SK-N-SH treated with all-trans-retinoic acid at 6 μM for 48 hours (cell line): Measurements from ENCODE around the gene MSX1.

Experiments
- ATAC-seq: fragments of 200-7000 bp; cut with Tn5 transposase; 3 replicates; pipeline ENCODE4 v1.9.1; 2020; ENCODE audit warnings: mild to moderate bottlenecking, moderate library complexity
- ARNTL ChIP-seq: fragments of 450-650 bp; formaldehyde crosslinking; IDR thresholded peaks from 2 replicates; pipeline ENCODE4 v1.5.0; 2020; ENCODE audit warnings: low read depth, mild to moderate bottlenecking, moderate library complexity, borderline replicate concordance
- BACH2 ChIP-seq: fragments of 250-450 bp; sonication (Bioruptor Pico); IDR thresholded peaks from 2 replicates; pipeline ENCODE4 v1.9.0; 2021; ENCODE audit warnings: mild to moderate bottlenecking, borderline replicate concordance
- CSRNP3 ChIP-seq: fragments of 250-450 bp; sonication (Bioruptor Pico); IDR thresholded peaks from 2 replicates; pipeline ENCODE4 v1.5.1; 2021; ENCODE audit warnings: mild to moderate bottlenecking, moderate library complexity
- ESRRG ChIP-seq: fragments of 250-450 bp; sonication (Bioruptor Pico); IDR thresholded peaks from 2 replicates; pipeline ENCODE4 v1.6.1; 2021; ENCODE audit warnings: mild to moderate bottlenecking
- GLIS3 ChIP-seq: fragments of 250-450 bp; sonication (Bioruptor Pico); IDR thresholded peaks from 2 replicates; pipeline ENCODE4 v1.5.0; 2020; ENCODE audit warnings: mild to moderate bottlenecking, moderate library complexity
- ISL1 ChIP-seq: fragments of 250-450 bp; sonication (Bioruptor Pico); IDR thresholded peaks from 2 replicates; pipeline ENCODE4 v2.1.2; 2022; ENCODE audit warnings: mild to moderate bottlenecking, moderate library complexity
- OSR1 ChIP-seq: fragments of 250-450 bp; sonication (Bioruptor Pico); IDR thresholded peaks from 2 replicates; pipeline ENCODE4 v1.8.0; 2022; ENCODE audit warnings: moderate library complexity, mild to moderate bottlenecking, inconsistent platforms
- PATZ1 ChIP-seq: fragments of 250-450 bp; sonication (Bioruptor Pico); IDR thresholded peaks from 2 replicates; pipeline ENCODE4 v1.8.0; 2020; ENCODE audit warnings: mild to moderate bottlenecking, moderate library complexity, borderline replicate concordance
- POU6F1 ChIP-seq: fragments of 250-450 bp; sonication (Bioruptor Pico); IDR thresholded peaks from 2 replicates; pipeline ENCODE4 v1.8.0; 2021; ENCODE audit warnings: low read depth, mild to moderate bottlenecking, moderate library complexity, borderline replicate concordance
- RARB ChIP-seq: fragments of 250-450 bp; sonication (Bioruptor Pico); IDR thresholded peaks from 2 replicates; pipeline ENCODE4 v1.8.0; 2021; ENCODE audit warnings: mild to moderate bottlenecking, moderate library complexity
- TCF4 ChIP-seq: fragments of 250-450 bp; sonication (Bioruptor Pico); IDR thresholded peaks from 2 replicates; pipeline ENCODE4 v1.8.0; 2021; ENCODE audit warnings: mild to moderate bottlenecking, moderate library complexity, borderline replicate concordance
- TOX ChIP-seq: fragments of 250-450 bp; sonication (Bioruptor Pico); IDR thresholded peaks from 2 replicates; pipeline ENCODE4 v1.8.0; 2021; ENCODE audit warnings: mild to moderate bottlenecking, moderate library complexity, borderline replicate concordance
- ZC3H10 ChIP-seq: fragments of 250-450 bp; sonication (Bioruptor Pico); IDR thresholded peaks from 2 replicates; pipeline ENCODE4 v1.5.1; 2021; ENCODE audit warnings: mild to moderate bottlenecking, moderate library complexity
- ZFP3 ChIP-seq: fragments of 250-450 bp; sonication (Bioruptor Pico); IDR thresholded peaks from 2 replicates; pipeline ENCODE4 v1.5.0; 2020; ENCODE audit warnings: mild to moderate bottlenecking, moderate library complexity
- ZNF565 ChIP-seq: fragments of 450-650 bp; formaldehyde crosslinking; conservative IDR thresholded peaks from 2 replicates; pipeline ENCODE4 v1.5.0; 2020; ENCODE audit warnings: low read depth, mild to moderate bottlenecking, moderate library complexity
- ZNF70 ChIP-seq: fragments of 450-650 bp; formaldehyde crosslinking; IDR thresholded peaks from 2 replicates; pipeline ENCODE4 v1.5.0; 2020; ENCODE audit warnings: mild to moderate bottlenecking, moderate library complexity
- ZNF8 ChIP-seq: fragments of 450-650 bp; formaldehyde crosslinking; IDR thresholded peaks from 2 replicates; pipeline ENCODE4 v1.5.0; 2020; ENCODE audit warnings: mild to moderate bottlenecking, moderate library complexity
- TF ChIP-seq, protein P1 (sequence below): fragments of 250-450 bp; sonication (Bioruptor Pico); IDR thresholded peaks from 2 replicates; pipeline ENCODE4 v1.5.0; 2020; ENCODE audit warnings: mild to moderate bottlenecking, moderate library complexity
- TF ChIP-seq, protein P2 (sequence below): fragments of 250-450 bp; sonication (Bioruptor Pico); IDR thresholded peaks from 2 replicates; pipeline ENCODE4 v1.5.1; 2020; ENCODE audit warnings: low read depth, mild to moderate bottlenecking, moderate library complexity

The MSX1 gene

GRCh38 chr4:4868040-4868757, 8.7 kb downstream of the MSX1 start:
- ATAC-seq = 0 out of 3 replicates have a peak, but pooled peaks have one; percentile 4
- no peak for TF ChIP-seq ZC3H10 (CRISPR knock-in tag)
- TF ChIP-seq TCF4 (CRISPR knock-in tag) = no peak

- no peak for TF ChIP-seq ESRRG (CRISPR knock-in tag)
- TF ChIP-seq GLIS3 (CRISPR knock-in tag) = no peak
- TF ChIP-seq TOX (CRISPR knock-in tag) = no peak
- TF ChIP-seq ZFP3 (CRISPR knock-in tag) = no peak
- no peak for TF ChIP-seq OSR1 (CRISPR knock-in tag)
- TF ChIP-seq ZNF565 (CRISPR knock-in tag) = no peak
- TF ChIP-seq, protein P1, sequence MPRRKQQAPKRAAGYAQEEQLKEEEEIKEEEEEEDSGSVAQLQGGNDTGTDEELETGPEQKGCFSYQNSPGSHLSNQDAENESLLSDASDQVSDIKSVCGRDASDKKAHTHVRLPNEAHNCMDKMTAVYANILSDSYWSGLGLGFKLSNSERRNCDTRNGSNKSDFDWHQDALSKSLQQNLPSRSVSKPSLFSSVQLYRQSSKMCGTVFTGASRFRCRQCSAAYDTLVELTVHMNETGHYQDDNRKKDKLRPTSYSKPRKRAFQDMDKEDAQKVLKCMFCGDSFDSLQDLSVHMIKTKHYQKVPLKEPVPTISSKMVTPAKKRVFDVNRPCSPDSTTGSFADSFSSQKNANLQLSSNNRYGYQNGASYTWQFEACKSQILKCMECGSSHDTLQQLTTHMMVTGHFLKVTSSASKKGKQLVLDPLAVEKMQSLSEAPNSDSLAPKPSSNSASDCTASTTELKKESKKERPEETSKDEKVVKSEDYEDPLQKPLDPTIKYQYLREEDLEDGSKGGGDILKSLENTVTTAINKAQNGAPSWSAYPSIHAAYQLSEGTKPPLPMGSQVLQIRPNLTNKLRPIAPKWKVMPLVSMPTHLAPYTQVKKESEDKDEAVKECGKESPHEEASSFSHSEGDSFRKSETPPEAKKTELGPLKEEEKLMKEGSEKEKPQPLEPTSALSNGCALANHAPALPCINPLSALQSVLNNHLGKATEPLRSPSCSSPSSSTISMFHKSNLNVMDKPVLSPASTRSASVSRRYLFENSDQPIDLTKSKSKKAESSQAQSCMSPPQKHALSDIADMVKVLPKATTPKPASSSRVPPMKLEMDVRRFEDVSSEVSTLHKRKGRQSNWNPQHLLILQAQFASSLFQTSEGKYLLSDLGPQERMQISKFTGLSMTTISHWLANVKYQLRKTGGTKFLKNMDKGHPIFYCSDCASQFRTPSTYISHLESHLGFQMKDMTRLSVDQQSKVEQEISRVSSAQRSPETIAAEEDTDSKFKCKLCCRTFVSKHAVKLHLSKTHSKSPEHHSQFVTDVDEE (CRISPR knock-in tag) = no peak
- ATAC-seq = no peak
These were observed 9.6 kb downstream of the MSX1 start for GRCh38 chr4:4868758-4869723.

- TF ChIP-seq ZNF70 (CRISPR knock-in tag) (no peak), ZNF8 (CRISPR knock-in tag) (no peak), TCF4 (CRISPR knock-in tag) (no peak), BACH2 (CRISPR knock-in tag) (no peak), GLIS3 (CRISPR knock-in tag) (no peak), ZC3H10 (CRISPR knock-in tag) (no peak), CSRNP3 (CRISPR knock-in tag) (no peak), OSR1 (CRISPR knock-in tag) (no peak), ISL1 (no peak), RARB (no peak)
- TF ChIP-seq, protein P2, sequence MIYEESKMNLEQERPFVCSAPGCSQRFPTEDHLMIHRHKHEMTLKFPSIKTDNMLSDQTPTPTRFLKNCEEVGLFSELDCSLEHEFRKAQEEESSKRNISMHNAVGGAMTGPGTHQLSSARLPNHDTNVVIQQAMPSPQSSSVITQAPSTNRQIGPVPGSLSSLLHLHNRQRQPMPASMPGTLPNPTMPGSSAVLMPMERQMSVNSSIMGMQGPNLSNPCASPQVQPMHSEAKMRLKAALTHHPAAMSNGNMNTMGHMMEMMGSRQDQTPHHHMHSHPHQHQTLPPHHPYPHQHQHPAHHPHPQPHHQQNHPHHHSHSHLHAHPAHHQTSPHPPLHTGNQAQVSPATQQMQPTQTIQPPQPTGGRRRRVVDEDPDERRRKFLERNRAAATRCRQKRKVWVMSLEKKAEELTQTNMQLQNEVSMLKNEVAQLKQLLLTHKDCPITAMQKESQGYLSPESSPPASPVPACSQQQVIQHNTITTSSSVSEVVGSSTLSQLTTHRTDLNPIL (CRISPR knock-in tag) = no peak
- TF ChIP-seq, all 23 proteins: peak for 0
- ATAC-seq = peak; percentile 5; the same call in 1 of the 3 replicates
These were observed 10.5 kb downstream of the MSX1 start for GRCh38 chr4:4869731-4870571.

DNA sequence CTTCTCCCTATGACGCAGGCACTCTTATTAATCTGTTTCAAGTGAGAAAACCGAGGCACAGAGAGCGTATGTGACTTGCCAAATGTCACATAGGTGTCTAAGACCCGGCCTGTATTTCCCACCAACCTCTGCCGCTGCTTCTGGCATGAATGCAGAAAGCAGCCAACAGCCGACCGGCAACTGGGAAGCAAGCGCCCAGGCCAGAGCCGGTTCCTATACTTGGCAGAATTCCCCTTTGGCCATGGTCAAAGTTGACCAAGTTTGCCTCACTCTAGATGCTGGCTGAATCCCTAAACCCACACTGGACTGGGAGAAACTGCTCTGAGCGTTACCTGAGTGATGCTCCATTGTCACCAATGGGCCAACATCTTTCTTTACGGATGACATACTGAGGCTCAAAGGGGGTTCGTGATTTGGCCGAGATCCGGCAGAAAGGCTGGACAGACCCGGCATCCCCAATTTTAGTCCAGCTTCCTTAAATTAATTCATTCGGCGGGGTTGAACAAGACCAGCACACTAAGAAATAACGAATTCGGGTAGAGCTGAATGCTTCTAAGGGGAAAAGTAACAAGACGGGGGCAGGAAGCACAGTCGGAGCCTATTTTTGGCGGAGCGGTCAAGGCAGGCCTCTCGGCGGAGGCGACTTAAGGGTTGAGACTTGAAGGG, 11.2 kb downstream of the MSX1 start:
- no peak for ATAC-seq
- TF ChIP-seq POU6F1 (no peak), TCF4 (CRISPR knock-in tag) (no peak), ZFP3 (CRISPR knock-in tag) (no peak), TOX (CRISPR knock-in tag) (no peak), PATZ1 (CRISPR knock-in tag) (no peak), ARNTL (CRISPR knock-in tag) (no peak), CSRNP3 (CRISPR knock-in tag) (no peak), ZNF565 (CRISPR knock-in tag) (no peak)
